GM12878 (cell line): ENCODE data around the gene LONP1. TPM values are rescaled to one million over a fixed set of nuclear protein-coding genes. Genes with fewer than 3 reads are reported as not detected.

Experiments used
- CEBPB ChIP-seq, 2 experiments: fragments of 150-350 bp in 1 of 2; IDR thresholded peaks; 2 replicates each; pipeline ENCODE4 v1.6.1; 2012 to 2014; ENCODE audit warnings: low read depth in 2 of 2, low read length in 2 of 2, borderline replicate concordance in 1 of 2, inconsistent platforms in 1 of 2
- CEBPZ ChIP-seq: fragments of 150-350 bp; IDR thresholded peaks from 2 replicates; pipeline ENCODE4 v1.6.1; 2016; ENCODE audit warnings: low read depth, low read length
- DPF2 ChIP-seq: fragments of 450-650 bp; IDR thresholded peaks from 2 replicates; pipeline ENCODE4 v1.6.1; 2017; ENCODE audit warnings: mild to moderate bottlenecking
- EZH2 ChIP-seq: IDR thresholded peaks from 2 replicates; pipeline ENCODE4 v1.6.1; 2012; ENCODE audit warnings: low read depth, mild to moderate bottlenecking, control low read depth, inconsistent platforms, low read length, borderline replicate concordance; ENCODE audit not compliant: control insufficient read depth
- GATAD2B ChIP-seq: fragments of 450-650 bp; conservative IDR thresholded peaks from 2 replicates; pipeline ENCODE4 v1.6.1; 2017; ENCODE audit warnings: low read depth, mild to moderate bottlenecking, moderate library complexity
- HCFC1 ChIP-seq: fragments of 150-350 bp; IDR thresholded peaks from 2 replicates; pipeline ENCODE4 v1.6.1; 2014; ENCODE audit warnings: low read length
- HDGF ChIP-seq: fragments of 450-650 bp; IDR thresholded peaks from 2 replicates; pipeline ENCODE4 v1.6.1; 2016; ENCODE audit warnings: antibody characterized with exemption
- IKZF2 ChIP-seq, 2 experiments: fragments of 450-650 bp; IDR thresholded peaks; 2 replicates each; pipeline ENCODE4 v1.6.1; 2017; ENCODE audit warnings: mild to moderate bottlenecking in 2 of 2, moderate library complexity in 2 of 2
- IRF3 ChIP-seq: fragments of 450-650 bp; IDR thresholded peaks from 2 replicates; pipeline ENCODE4 v1.6.1; 2014; ENCODE audit warnings: mild to moderate bottlenecking
- IRF4 ChIP-seq: IDR thresholded peaks from 2 replicates; pipeline ENCODE4 v1.6.1; 2011; ENCODE audit warnings: low read depth, low read length
- IRF5 ChIP-seq: fragments of 450-650 bp; IDR thresholded peaks from 2 replicates; pipeline ENCODE4 v1.6.1; 2017; ENCODE audit warnings: borderline replicate concordance
- JUNB ChIP-seq: IDR thresholded peaks from 2 replicates; pipeline ENCODE4 v1.6.1; 2016; ENCODE audit warnings: antibody characterized with exemption, mild to moderate bottlenecking
- NR2C1 ChIP-seq: fragments of 450-650 bp; IDR thresholded peaks from 2 replicates; pipeline ENCODE4 v1.6.1; 2017; ENCODE audit warnings: antibody characterized with exemption, mild to moderate bottlenecking, moderate library complexity
- PAX8 ChIP-seq: fragments of 450-650 bp; IDR thresholded peaks from 2 replicates; pipeline ENCODE4 v1.6.1; 2017; ENCODE audit warnings: mild to moderate bottlenecking, moderate library complexity
- PML ChIP-seq: IDR thresholded peaks from 2 replicates; pipeline ENCODE4 v1.6.1; 2012; ENCODE audit warnings: low read length, inconsistent platforms
- RCOR1 ChIP-seq: conservative IDR thresholded peaks from 2 replicates; pipeline ENCODE4 v1.6.1; 2012; ENCODE audit warnings: low read depth, low read length, improper control_type of control experiment
- SKIL ChIP-seq: fragments of 450-650 bp; IDR thresholded peaks from 2 replicates; pipeline ENCODE4 v1.6.1; 2017; ENCODE audit warnings: mild to moderate bottlenecking, low read depth, inconsistent platforms; ENCODE audit not compliant: poor library complexity, severe bottlenecking
- SREBF1 ChIP-seq: IDR thresholded peaks from 2 replicates; pipeline ENCODE4 v1.6.1; 2012; ENCODE audit warnings: mild to moderate bottlenecking, low read length
- TBL1XR1 ChIP-seq: IDR thresholded peaks from 2 replicates; pipeline ENCODE4 v1.6.1; 2012; ENCODE audit warnings: low read depth, low read length, improper control_type of control experiment
- TCF7 ChIP-seq: IDR thresholded peaks from 2 replicates; pipeline ENCODE4 v1.6.1; 2014; ENCODE audit warnings: antibody characterized with exemption, borderline replicate concordance
- polyA plus RNA-seq, 11 experiments: library from polyadenylated mRNA; depleted of rRNA in 4 of 11; unstranded in 6 of 11; stranded (reverse) in 5 of 11; fragments of >200 nt; fragmentation: Nextera tagmentation in 4 of 11; fragmentation: Illumina TruSeq in 1 of 11; extraction: Ambion mirVana in 4 of 11; extraction: Trizol in 1 of 11; gene quantifications; 1 replicate in 1 of 11; 2 replicates in 10 of 11; pipeline versions ENCODE4 v1.2.1 to v1.2.3, GENCODE V29; 2011 to 2016; ENCODE audit warnings: inconsistent platforms in 2 of 11, missing spikeins in 2 of 11, low read depth in 1 of 11
- total RNA-seq, 4 experiments: library from RNA; depleted of rRNA in 3 of 4; stranded (reverse); fragments of >200 nt in 3 of 4; fragmentation: Illumina TruSeq in 1 of 4; extraction: Trizol in 1 of 4; gene quantifications; 2 replicates each; pipeline versions ENCODE4 v1.2.1 to v1.2.3, GENCODE V29; 2013 to 2021

Gene LONP1
- total and polyA plus RNA-seq, 10 of the 15 experiments (the other 5 are each of a cell fraction or from before 2014, with no cell fraction given), result 0.61 to 136 (median 59.5) TPM

- 0 out of 2 replicates have a peak, but pooled peaks have one; percentile 63 for TF ChIP-seq GATAD2B
- TF ChIP-seq DPF2, result peak; percentile 33; the same call in 1 of the 2 replicates
- TF ChIP-seq NR2C1, result no peak
- no peak for TF ChIP-seq PAX8
- no peak for TF ChIP-seq SKIL
- TF ChIP-seq TCF7, result no peak
- TF ChIP-seq HDGF, result no peak
- no peak for TF ChIP-seq IRF5
- TF ChIP-seq HCFC1, result no peak
- no peak for TF ChIP-seq CEBPZ
- TF ChIP-seq TBL1XR1, result no peak
- no peak for TF ChIP-seq IRF3
- TF ChIP-seq PML, result no peak
- no peak for TF ChIP-seq JUNB
- TF ChIP-seq CEBPB (IDR thresholded peaks at IDR 0.05; ENCODE audit: borderline replicate concordance in 1 of 2, low read depth in 2 of 2, low read length in 2 of 2), result no peak
- no peak for TF ChIP-seq RCOR1
- TF ChIP-seq IKZF2 (IDR thresholded peaks at IDR 0.05), result no peak
- TF ChIP-seq EZH2, result no peak
- TF ChIP-seq SREBF1, result no peak
- TF ChIP-seq IRF4, result no peak
Measured at GRCh38 chr19:5687360-5688198, 32.4 kb downstream of the LONP1 start (continued).
